AG04450 (cell line): ENCODE data around the gene FBXL7. TPM values are rescaled to one million over a fixed set of nuclear protein-coding genes. Genes with fewer than 3 reads are reported as not detected.

Source experiments
- CTCF ChIA-PET: fragments of 300-600, 350-600 bp; formaldehyde crosslinking; extraction: SDS; loops from one replicate; lab custom pipeline; 2022; ENCODE audit warnings: antibody characterized with exemption, inconsistent platforms; lab: Charles Lee
- POLR2A ChIA-PET: fragments of 350-600 bp; formaldehyde crosslinking; extraction: SDS; loops from one replicate; lab custom pipeline; 2021; ENCODE audit warnings: antibody characterized with exemption, inconsistent platforms; lab: Yijun Ruan, JAX
- DNase-seq: peaks from one replicate; pipeline ENCODE4 v3.0.0-alpha.2; 2011; ENCODE audit warnings: low read depth, low spot score
- H3K27ac ChIP-seq: one replicate; pipeline ENCODE4 v1.5.1; 2012; ENCODE audit warnings: low read depth, low read length, control low read depth
- H3K27me3 ChIP-seq: one replicate; pipeline ENCODE4 v1.6.0; 2012; ENCODE audit warnings: low read length; ENCODE audit not compliant: control insufficient read depth, insufficient read depth
- H3K4me3 ChIP-seq: 2 replicates; pipeline ENCODE4 v1.5.1; 2011; ENCODE audit warnings: mild to moderate bottlenecking, low read depth, low read length, control low read depth
- H3K9me3 ChIP-seq: 2 replicates; pipeline ENCODE4 v1.5.1; 2012; ENCODE audit warnings: low read length; ENCODE audit not compliant: control insufficient read depth, insufficient read depth
- polyA plus RNA-seq: library from polyadenylated mRNA; depleted of rRNA; stranded (reverse); fragments of >200 nt; gene quantifications from 2 replicates; pipeline ENCODE4 v1.2.3, GENCODE V29; 2011
- TF ChIP-seq, protein P1 (sequence below): IDR thresholded peaks from 2 replicates; pipeline ENCODE4 v1.5.1; 2011; ENCODE audit warnings: low read depth, low read length, control low read depth, inconsistent platforms

The FBXL7 gene
- polyA plus RNA-seq, 1 experiment: 10.4 TPM

DNA sequence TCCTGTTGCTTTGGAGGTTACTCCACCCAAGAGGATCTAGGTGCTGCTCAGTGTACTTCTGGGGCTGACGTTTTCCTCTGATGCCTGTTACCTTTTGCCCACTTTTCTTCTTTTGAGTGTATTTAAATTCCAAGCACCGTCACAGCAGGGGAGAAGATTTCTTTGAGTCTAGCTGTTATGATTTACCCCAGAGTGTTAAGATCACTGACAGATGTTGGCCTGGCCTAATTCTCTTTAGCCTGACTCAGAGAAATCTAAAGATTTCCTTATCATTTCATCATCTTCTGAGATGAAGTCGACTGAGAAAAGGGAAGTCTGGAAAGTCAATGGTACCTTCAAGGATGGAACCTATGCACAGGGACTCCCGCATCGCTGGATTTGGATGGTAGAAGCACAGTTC lies 191.5 kb downstream of the FBXL7 start:
- TF ChIP-seq, protein P1, sequence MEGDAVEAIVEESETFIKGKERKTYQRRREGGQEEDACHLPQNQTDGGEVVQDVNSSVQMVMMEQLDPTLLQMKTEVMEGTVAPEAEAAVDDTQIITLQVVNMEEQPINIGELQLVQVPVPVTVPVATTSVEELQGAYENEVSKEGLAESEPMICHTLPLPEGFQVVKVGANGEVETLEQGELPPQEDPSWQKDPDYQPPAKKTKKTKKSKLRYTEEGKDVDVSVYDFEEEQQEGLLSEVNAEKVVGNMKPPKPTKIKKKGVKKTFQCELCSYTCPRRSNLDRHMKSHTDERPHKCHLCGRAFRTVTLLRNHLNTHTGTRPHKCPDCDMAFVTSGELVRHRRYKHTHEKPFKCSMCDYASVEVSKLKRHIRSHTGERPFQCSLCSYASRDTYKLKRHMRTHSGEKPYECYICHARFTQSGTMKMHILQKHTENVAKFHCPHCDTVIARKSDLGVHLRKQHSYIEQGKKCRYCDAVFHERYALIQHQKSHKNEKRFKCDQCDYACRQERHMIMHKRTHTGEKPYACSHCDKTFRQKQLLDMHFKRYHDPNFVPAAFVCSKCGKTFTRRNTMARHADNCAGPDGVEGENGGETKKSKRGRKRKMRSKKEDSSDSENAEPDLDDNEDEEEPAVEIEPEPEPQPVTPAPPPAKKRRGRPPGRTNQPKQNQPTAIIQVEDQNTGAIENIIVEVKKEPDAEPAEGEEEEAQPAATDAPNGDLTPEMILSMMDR: no peak
- DNase-seq: no peak
- Histone ChIP-seq H3K9me3 (no peaks in the 10 kb centered on the region), H3K27ac (no peak overlapping the region), H3K4me3 (no peak overlapping the region), H3K27me3 (no peaks in the 10 kb centered on the region)
- ChIA-PET POLR2A (no interaction called here), CTCF (interaction anchor here (1.0 kb wide), 1 partner anchor 10 kb away, joined by 3 read pairs; no protein-coding TSS in a partner anchor)

DNA sequence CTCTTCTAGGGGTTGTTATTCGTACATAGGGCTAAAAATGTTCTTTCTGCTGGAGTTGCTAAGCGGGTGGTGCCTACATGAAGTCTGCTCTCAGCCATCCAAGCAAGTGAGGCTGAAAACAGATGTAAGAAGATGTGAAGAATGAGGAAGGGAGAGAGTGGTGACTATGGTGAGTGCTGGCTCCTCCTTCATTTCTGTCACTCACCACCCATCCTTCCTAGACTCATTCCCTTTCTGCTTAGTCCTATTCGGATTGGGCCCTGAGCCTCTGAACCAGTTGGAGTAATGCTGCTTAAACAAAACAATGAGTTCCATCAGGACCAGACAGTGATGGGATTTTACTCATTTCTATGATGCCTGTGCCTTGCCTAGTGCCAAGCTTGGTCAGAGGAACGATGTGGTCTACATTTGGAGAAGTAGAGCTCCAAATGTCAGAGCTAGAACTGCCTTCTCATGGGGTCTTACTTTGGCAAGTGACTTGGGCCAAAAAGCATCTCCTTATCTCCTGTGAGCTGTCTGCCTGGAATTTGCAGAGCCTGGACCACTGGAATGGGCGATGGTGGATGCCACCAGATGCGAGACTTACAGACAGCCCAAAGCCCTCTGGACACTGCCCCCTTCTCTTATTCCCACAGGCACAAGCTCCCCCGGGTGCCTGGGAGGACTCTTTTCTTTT lies 192.9 kb downstream of the FBXL7 start:
- H3K27ac ChIP-seq: no peak overlapping the region
- POLR2A ChIA-PET: no interaction called here
- H3K9me3 ChIP-seq: no peaks in the 10 kb centered on the region
- no peaks in the 10 kb centered on the region for H3K27me3 ChIP-seq
- TF ChIP-seq, protein P1: no peak
- no peak overlapping the region for H3K4me3 ChIP-seq
- CTCF ChIA-PET: no interaction called here
- DNase-seq: no peak

DNA sequence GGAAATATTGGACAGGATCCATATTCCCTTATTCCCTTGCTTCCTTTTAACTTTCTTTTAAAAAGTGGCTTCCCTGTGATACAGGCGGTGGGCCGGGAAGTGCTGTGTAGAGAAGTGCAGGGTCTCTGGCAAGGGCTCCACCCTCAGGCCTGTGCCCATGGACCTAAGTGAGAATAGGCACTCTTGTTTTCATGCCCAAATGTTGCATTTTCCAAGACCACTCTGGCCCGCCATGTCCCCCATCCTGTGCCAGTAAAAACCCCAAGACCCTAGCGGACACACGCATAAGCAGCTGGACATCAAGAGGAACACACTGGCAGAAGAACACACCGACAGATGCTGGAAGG lies 193.4 kb downstream of the FBXL7 start:
- no peak overlapping the region for H3K27ac ChIP-seq
- DNase-seq: no peak
- H3K9me3 ChIP-seq: no peaks in the 10 kb centered on the region
- TF ChIP-seq, protein P1: no peak
- POLR2A ChIA-PET: no interaction called here
- H3K4me3 ChIP-seq: no peak overlapping the region
- H3K27me3 ChIP-seq: no peaks in the 10 kb centered on the region
- CTCF ChIA-PET: no interaction called here

DNA sequence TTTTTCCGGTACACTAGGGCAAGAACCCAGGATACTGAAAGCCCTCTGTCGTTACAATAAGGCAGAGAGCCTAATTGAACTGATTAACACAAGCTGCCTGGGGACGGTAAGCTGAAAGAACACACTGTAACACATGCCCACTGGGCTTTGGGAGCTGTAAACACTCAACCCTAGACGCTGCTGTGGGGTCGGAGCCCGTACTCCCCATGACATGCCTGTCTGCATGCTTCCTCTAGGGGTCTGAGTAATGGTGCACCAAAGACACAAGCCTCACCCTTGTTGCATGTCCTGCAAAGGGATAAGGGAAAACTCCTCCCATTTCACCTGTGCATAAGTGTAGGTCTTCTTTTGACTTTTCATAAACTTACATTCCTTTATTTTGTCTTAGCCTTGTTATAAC lies 194.0 kb downstream of the FBXL7 start:
- Histone ChIP-seq H3K4me3 (no peak overlapping the region), H3K27ac (no peak overlapping the region), H3K9me3 (no peaks in the 10 kb centered on the region), H3K27me3 (no peaks in the 10 kb centered on the region)
- no peak for DNase-seq
- POLR2A ChIA-PET: no interaction called here
- CTCF ChIA-PET: no interaction called here
- TF ChIP-seq, protein P1: no peak

DNA sequence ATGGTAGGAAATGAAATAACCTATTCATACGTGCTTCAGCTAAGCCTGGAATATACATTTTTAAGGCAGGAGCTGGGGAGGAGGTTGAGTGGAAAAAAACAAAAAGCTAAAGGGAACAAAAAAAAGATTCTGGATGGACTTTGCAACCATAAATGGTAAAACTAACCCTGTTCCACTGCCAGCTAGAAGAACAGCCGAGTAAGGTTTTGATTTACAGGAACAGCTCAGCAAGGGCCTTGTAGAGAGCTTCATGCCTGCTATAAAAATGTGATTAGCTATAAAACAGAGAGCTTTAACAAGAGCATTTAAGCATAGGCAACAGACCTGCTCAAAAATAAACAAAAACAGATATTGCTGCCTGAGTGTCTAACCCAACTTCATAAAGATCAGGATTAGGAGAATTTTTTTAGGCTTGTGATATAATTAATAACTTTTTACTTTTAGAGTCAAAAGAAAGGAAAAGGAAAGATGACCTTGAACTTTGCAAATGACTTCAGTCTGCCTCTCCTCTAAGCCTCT lies 194.8 kb downstream of the FBXL7 start:
- ChIA-PET CTCF (interaction anchor here (1.1 kb wide), 1 partner anchor 12 kb away, joined by 4 read pairs; no protein-coding TSS in a partner anchor), POLR2A (no interaction called here)
- peak overlapping the region; percentile 59 for H3K27ac ChIP-seq
- no peak overlapping the region for H3K4me3 ChIP-seq
- H3K9me3 ChIP-seq: no peaks in the 10 kb centered on the region
- no peaks in the 10 kb centered on the region for H3K27me3 ChIP-seq
- DNase-seq: peak; percentile 11
- TF ChIP-seq, protein P1: no peak
